Medulla oblongata (tissue), 1 donor: ENCODE data around the gene SNRNP200.

ENCODE experiments used
- DNase-seq: peaks from one replicate; pipeline ENCODE4 v3.0.0-alpha.2; 2015; ENCODE audit errors: extremely low spot score

The SNRNP200 gene

DNA sequence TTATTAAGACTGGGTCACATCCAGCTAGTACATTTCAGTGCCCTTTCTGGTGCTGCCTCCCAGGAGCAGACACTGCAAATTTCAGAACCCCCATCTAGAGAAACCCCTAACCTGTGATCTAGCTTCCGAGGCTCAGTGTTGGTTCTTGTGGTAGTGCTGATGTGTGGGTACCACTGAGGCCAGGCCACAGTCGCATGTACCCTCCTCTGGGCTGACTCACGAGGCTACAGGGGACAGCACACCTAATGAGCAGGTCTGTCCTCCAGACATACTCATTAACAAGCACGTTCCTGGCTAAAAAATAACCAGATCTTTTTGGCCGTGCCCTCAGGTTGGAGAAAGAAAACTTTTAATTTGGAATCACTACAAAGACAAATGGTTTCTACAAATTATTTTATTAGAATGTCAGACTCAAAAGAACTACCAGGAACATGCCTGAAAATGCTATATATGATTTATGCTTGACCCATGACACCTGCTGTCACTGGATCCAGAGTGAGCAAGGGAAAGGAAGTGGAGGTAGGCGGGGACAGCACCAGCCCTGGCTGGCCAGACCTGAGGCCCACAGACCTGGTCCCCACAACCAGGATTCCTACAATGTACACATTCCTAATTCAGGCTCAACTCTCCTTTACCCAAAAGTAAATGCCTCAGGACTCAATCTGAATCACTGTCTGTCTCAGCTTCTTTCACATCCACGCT is 30.8 kb downstream of the SNRNP200 start:
- DNase-seq, result no peak

- DNase-seq, result no peak
Observed at GRCh38 chr2:96273763-96274162, 31.6 kb downstream of the SNRNP200 start.

GRCh38 chr2:96271995-96272394 is 33.4 kb downstream of the SNRNP200 start:
- no peak for DNase-seq

- no peak for DNase-seq
Observed at GRCh38 chr2:96267159-96267971, 38.0 kb downstream of the SNRNP200 start.

GRCh38 chr2:96265840-96266679 is 39.3 kb downstream of the SNRNP200 start, which contains the start of the genes CIAO1 and TMEM127:
Gene CIAO1, plus strand, starts transcription at chr2:96266225. Its CDS starts 126 bp downstream, at chr2:96266351.
Gene TMEM127, minus strand, starts transcription at chr2:96265997. Its CDS starts 616 bp downstream, at chr2:96265381.
- DNase-seq, result peak; percentile 99

DNA sequence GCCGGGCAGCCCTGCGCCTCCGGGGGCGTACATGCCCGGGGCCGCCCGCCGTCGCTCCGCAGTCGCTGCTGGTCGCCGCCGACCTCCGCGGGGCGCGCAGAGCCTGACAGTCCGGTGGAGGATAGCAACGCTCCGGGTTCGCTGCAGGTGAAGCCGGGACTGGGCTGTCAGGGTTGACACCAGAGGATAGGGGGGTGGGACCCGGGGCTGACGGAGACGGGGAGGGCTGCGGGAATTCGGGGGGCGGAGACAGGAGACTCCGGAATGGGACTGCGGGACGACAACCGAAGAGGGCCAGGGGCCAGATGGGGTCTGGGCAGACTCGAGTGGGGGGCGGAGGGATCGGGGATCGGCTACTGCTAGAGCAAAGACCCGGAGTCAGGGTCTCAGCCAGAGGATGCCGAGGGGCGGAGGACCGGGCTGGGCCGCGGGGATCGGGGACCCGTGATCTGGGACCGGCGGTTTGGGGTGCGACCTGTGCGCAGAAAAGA is 40.0 kb downstream of the SNRNP200 start:
- no peak for DNase-seq

DNA sequence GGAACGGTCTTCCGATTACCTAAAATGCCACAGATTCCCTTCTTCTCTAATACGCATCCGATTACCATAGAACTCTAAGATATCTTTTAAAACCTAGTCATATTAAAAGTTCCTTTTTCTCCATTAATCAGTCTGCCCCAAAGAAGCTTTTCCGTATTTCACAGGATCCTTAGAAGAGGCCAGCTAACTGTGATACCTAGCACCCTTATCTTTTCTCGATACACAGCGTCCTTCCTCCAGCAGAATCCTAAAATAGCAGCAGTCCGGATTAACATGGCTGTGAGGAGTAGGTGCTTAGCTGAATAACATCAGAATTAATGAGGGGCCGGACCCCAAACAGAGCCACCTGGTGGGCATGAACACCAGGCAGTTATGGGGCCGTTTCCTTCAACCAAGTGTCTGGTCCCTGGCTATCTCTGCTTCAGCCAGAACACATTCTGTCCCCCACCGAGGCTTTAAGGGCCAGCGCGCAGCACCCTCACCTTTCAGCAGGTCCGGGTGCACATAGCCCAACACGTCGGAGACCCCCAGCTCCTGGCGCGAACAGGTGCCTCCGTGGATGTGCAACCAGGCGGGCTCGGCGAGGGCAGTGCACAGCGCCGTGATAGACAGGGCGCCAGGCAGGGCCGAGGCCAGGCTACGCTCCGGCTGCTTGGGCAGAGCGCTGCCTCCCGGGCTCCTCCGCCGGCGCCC is 40.5 kb downstream of the SNRNP200 start:
- DNase-seq, result peak; percentile 37

DNA sequence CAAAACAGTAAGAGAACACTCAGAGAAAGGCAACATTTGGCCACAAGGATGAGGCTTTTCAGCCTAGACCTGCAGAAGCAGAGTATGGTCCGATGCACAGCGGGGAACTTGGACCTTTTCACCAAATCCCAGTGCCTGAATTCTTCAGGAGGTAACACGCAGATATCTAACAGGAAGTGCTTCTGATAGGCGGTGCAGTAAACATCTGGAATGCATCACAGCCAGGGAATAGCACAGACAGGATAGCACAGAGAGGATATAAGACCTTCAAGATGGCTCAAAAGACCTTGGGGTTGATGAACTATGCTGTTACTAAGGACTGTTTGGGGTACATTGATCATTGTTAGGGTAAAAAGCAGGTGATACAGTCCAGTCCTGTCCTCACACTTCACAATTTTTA is 41.3 kb downstream of the SNRNP200 start:
- DNase-seq, result no peak

- no peak for DNase-seq
Observed at GRCh38 chr2:96262306-96262705, 43.0 kb downstream of the SNRNP200 start.

GRCh38 chr2:96261328-96262003 is 43.9 kb downstream of the SNRNP200 start:
- no peak for DNase-seq

DNA sequence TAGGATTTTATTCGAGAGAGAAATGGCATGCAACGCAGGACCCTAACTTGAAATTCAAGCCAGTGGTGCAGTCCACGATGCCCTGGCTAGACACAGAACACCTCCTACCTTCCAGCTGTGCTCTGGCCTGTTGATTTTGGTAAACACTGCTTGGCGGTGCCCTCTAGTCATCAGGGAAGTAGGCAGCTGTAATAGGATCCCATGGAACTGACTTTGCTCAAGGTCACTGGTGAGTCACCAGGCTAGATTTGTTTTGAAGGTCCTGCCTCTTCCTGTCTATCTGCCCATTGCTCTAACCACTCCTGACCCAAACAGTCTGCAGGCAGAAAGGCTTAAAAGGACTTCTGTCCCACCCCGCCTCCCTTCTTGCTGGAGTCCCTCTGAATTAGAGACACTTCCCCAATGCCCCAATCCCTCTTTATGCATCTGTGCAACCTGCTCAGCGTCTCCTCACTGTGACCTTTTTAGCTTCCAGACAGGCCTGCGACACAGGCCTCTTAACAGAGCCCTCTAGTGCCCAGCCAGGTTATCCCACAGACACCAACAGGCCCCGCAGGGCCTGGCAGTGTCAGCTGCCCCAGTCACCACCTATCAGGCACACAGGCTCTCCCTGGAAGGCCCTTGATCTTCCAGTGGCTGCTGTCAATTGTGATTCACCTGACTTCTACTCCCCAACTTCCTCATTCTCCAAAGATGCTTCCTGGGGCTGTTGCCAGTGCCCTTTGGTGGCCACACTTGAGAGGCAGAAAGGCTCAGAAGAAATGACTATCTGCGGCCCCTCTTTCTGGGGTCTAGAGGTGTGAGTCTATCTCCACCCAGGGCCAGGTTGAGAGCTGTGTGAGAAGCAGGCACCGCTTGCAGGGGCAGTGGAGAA is 44.7 kb downstream of the SNRNP200 start:
- DNase-seq, result peak; percentile 73

DNA sequence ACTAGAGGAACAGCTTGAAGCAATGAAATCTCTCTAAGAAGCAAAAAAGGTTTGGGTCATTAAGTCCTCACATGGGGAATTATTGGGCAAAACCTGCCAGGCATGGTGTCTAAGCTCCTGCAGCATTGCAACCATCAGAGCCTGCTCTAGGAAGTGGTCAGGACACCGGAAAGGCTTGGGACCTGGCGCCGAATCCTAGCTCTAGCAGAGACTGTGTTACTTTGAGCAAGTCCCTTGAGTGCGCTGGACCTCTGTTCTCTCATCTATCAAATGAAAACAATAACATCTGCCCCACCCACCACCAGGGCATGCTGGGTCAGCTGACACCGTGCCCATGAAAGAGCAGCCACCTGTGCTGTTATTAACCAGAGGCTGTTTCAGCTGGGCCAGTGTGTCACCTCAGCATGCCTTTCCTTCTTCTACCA is 45.8 kb downstream of the SNRNP200 start:
- no peak for DNase-seq

GRCh38 chr2:96258166-96259022 is 47.0 kb downstream of the SNRNP200 start:
- DNase-seq, result peak; percentile 35

GRCh38 chr2:96257744-96258143 is 47.6 kb downstream of the SNRNP200 start:
- DNase-seq, result peak; percentile 46

- no peak for DNase-seq
Observed at GRCh38 chr2:96256611-96257113, 48.7 kb downstream of the SNRNP200 start.

GRCh38 chr2:96254571-96254970 is 50.8 kb downstream of the SNRNP200 start:
- DNase-seq, result no peak

DNA sequence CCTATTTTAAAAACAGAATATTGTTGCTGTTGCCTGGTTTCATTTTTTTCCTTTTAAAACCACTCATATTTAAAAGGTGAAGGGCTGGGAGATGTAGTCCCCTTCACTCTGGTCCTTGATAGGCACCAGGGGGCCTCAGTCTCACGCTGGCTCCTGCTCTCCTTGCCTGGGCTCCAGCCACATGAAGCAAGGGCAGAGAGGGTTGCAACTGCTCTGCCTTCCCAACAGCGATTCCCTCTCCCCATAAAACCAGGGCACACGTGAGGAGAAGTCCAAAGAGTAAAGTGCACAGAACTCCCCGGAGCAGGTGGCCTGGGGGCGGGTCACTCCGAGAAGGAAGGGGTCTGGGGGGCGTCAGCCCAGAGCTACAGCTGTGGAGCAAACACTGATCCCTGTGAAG is 52.3 kb downstream of the SNRNP200 start:
- no peak for DNase-seq

GRCh38 chr2:96252526-96252925 is 52.8 kb downstream of the SNRNP200 start:
- no peak for DNase-seq
